Skeletal muscle tissue (tissue), 4 donors: ENCODE results near the gene UCP2. TPM values are rescaled to one million over a fixed set of nuclear protein-coding genes. Genes with fewer than 3 reads are reported as not detected.

Source experiments
- H3K27ac ChIP-seq: one replicate; pipeline ENCODE4 v1.7.0; 2013; ENCODE audit warnings: mild to moderate bottlenecking, low read depth, low read length, inconsistent platforms
- H3K27me3 ChIP-seq, 3 donors: one replicate each; pipeline ENCODE4 v1.7.0; 2013; ENCODE audit warnings: low read length in 3 of 3; ENCODE audit not compliant: control insufficient read depth in 3 of 3, insufficient read depth in 3 of 3
- H3K36me3 ChIP-seq, 3 donors: one replicate each; pipeline ENCODE4 v1.7.0; 2013; ENCODE audit warnings: low read length in 3 of 3; ENCODE audit not compliant: control insufficient read depth in 3 of 3, insufficient read depth in 3 of 3
- H3K4me1 ChIP-seq, 3 donors: one replicate each; pipeline ENCODE4 v1.7.0; 2013; ENCODE audit warnings: low read length in 3 of 3, mild to moderate bottlenecking in 3 of 3; ENCODE audit not compliant: control insufficient read depth in 3 of 3, insufficient read depth in 3 of 3
- H3K4me3 ChIP-seq, 3 donors: one replicate each; pipeline ENCODE4 v1.7.0; 2013; ENCODE audit warnings: low read length in 3 of 3
- H3K9ac ChIP-seq, 3 donors: one replicate each; pipeline ENCODE4 v1.7.0; 2013; ENCODE audit warnings: low read length in 3 of 3, mild to moderate bottlenecking in 3 of 3, moderate library complexity in 2 of 3, low read depth in 1 of 3
- H3K9me3 ChIP-seq, 3 donors: one replicate each; pipeline ENCODE4 v1.7.0; 2013; ENCODE audit warnings: low read length in 3 of 3; ENCODE audit not compliant: control insufficient read depth in 3 of 3
- total RNA-seq: library from RNA; depleted of rRNA; stranded (reverse); fragments of >200 nt; gene quantifications from one replicate; pipeline ENCODE4 v1.2.3, GENCODE V29; 2014
- donor health status: Osteomylitis.

UCP2 gene
- total RNA-seq, 1 donor from 2014 or later: 25.1 TPM

GRCh38 chr11:74010306-74011300, 28.0 kb upstream of the UCP2 start:
- Histone ChIP-seq H3K4me1 (peaks cover 46 to 77% (median 47%) of the 10 kb centered on the region in 3 donors), H3K27ac (peak overlapping the region; percentile 98), H3K9ac (peak overlapping the region in 1 of 3 donors; percentile 62), H3K27me3 (no peaks in the 10 kb centered on the region), H3K36me3 (peaks cover 15 to 24% (median 16%) of the 10 kb centered on the region in 3 donors), H3K4me3 (peak overlapping the region in 1 of 3 donors; percentile 6), H3K9me3 (no peaks in the 10 kb centered on the region)

- Histone ChIP-seq H3K4me3 (no peak overlapping the region), H3K27ac (peak overlapping the region; percentile 98), H3K27me3 (no peaks in the 10 kb centered on the region), H3K9me3 (no peaks in the 10 kb centered on the region), H3K9ac (peak overlapping the region in 2 of 3 donors; percentile 21 to 62), H3K36me3 (peaks cover 23 to 32% (median 24%) of the 10 kb centered on the region in 3 donors), H3K4me1 (peaks cover 54 to 77% (median 54%) of the 10 kb centered on the region in 3 donors)
Measured at GRCh38 chr11:74009675-74010305, 27.1 kb upstream of the UCP2 start.

- Histone ChIP-seq H3K9ac (peak overlapping the region; percentile 57 to 100 (median 61)), H3K27ac (peak overlapping the region; percentile 98)
Measured at GRCh38 chr11:74009230-74009547, 26.5 kb upstream of the UCP2 start.

GRCh38 chr11:74008373-74009229, 26.0 kb upstream of the UCP2 start, which contains the start of gene UCP3:
UCP3 (minus strand) TSS chr11:74009085; CDS start chr11:74007042, 2,043 bp downstream.
- Histone ChIP-seq H3K9ac (peak within 1 kb of the TSS; percentile 94 to 100 (median 99)), H3K9me3 (no peaks in the 10 kb centered on the region), H3K4me3 (peak within 1 kb of the TSS; percentile 86 to 94 (median 89)), H3K4me1 (peaks cover 56 to 85% (median 62%) of the 10 kb centered on the region in 3 donors), H3K27ac (peak within 1 kb of the TSS; percentile 98), H3K36me3 (peaks cover 35 to 41% (median 36%) of the 10 kb centered on the region in 3 donors), H3K27me3 (no peaks in the 10 kb centered on the region)

More at GRCh38 chr11:74009230-74009547, 26.5 kb upstream of the UCP2 start:
- Histone ChIP-seq H3K4me1 (peaks cover 56 to 81% (median 56%) of the 10 kb centered on the region in 3 donors), H3K9me3 (no peaks in the 10 kb centered on the region), H3K4me3 (peak overlapping the region in 1 of 3 donors; percentile 86), H3K36me3 (peaks cover 29 to 37% (median 30%) of the 10 kb centered on the region in 3 donors), H3K27me3 (no peaks in the 10 kb centered on the region)

GRCh38 chr11:74007691-74008372, 25.2 kb upstream of the UCP2 start:
- H3K9ac ChIP-seq: peak overlapping the region; percentile 94 to 100 (median 99)
- H3K36me3 ChIP-seq: peaks cover 43 to 49% (median 43%) of the 10 kb centered on the region in 3 donors
- no peaks in the 10 kb centered on the region for H3K27me3 ChIP-seq
- peaks cover 58 to 85% (median 62%) of the 10 kb centered on the region in 3 donors for H3K4me1 ChIP-seq
- H3K4me3 ChIP-seq: peak overlapping the region; percentile 86 to 94 (median 89)
- no peaks in the 10 kb centered on the region for H3K9me3 ChIP-seq
- H3K27ac ChIP-seq: peak overlapping the region; percentile 98

- Histone ChIP-seq H3K36me3 (peaks cover 51 to 58% (median 53%) of the 10 kb centered on the region in 3 donors), H3K9me3 (no peaks in the 10 kb centered on the region), H3K27me3 (no peaks in the 10 kb centered on the region), H3K4me1 (peaks cover 61 to 90% (median 62%) of the 10 kb centered on the region in 3 donors), H3K4me3 (peak overlapping the region; percentile 86 to 94 (median 89)), H3K9ac (peak overlapping the region; percentile 94 to 100 (median 99)), H3K27ac (peak overlapping the region; percentile 98)
Measured at GRCh38 chr11:74006743-74007304, 24.2 kb upstream of the UCP2 start.

- peak overlapping the region; percentile 98 for H3K27ac ChIP-seq
- H3K27me3 ChIP-seq: no peaks in the 10 kb centered on the region
- peaks cover 52 to 82% (median 53%) of the 10 kb centered on the region in 3 donors for H3K4me1 ChIP-seq
- H3K9ac ChIP-seq: peak overlapping the region; percentile 94 to 100 (median 99)
- peaks cover 52 to 65% (median 62%) of the 10 kb centered on the region in 3 donors for H3K36me3 ChIP-seq
- H3K4me3 ChIP-seq: peak overlapping the region; percentile 86 to 94 (median 89)
- no peaks in the 10 kb centered on the region for H3K9me3 ChIP-seq
Measured at GRCh38 chr11:74005721-74006517, 23.3 kb upstream of the UCP2 start.
